H9 (cell line): ENCODE data around the gene STK32B. TPM values are rescaled to one million over a fixed set of nuclear protein-coding genes. Genes with fewer than 3 reads are reported as not detected.

Experiments used
- DNase-seq: peaks from one replicate; pipeline ENCODE4 v3.0.0-alpha.2; 2017
- H2AFZ ChIP-seq: one replicate; pipeline ENCODE4 v1.6.1; 2013; ENCODE audit warnings: mild to moderate bottlenecking, low read length, control low read depth, moderate library complexity
- H2AK5ac ChIP-seq: 2 replicates; pipeline ENCODE4 v1.6.1; 2013; ENCODE audit warnings: low read length, control low read depth, mixed read lengths; ENCODE audit not compliant: insufficient read length
- H2BK120ac ChIP-seq: one replicate; pipeline ENCODE4 v1.6.1; 2013; ENCODE audit warnings: low read depth, mild to moderate bottlenecking, low read length, control low read depth, inconsistent platforms; ENCODE audit not compliant: poor library complexity, severe bottlenecking
- H2BK12ac ChIP-seq: 2 replicates; pipeline ENCODE4 v1.6.1; 2013; ENCODE audit warnings: low read length, control low read depth, mixed read lengths, low read depth; ENCODE audit not compliant: insufficient read length
- H2BK15ac ChIP-seq: 2 replicates; pipeline ENCODE4 v1.6.1; 2013; ENCODE audit warnings: low read depth, low read length, control low read depth
- H2BK20ac ChIP-seq: one replicate; pipeline ENCODE4 v1.6.1; 2013; ENCODE audit warnings: low read depth, mild to moderate bottlenecking, low read length, control low read depth, inconsistent platforms; ENCODE audit not compliant: poor library complexity, severe bottlenecking
- H2BK5ac ChIP-seq: 2 replicates; pipeline ENCODE4 v1.6.1; 2013; ENCODE audit warnings: low read length, control low read depth, mixed read lengths; ENCODE audit not compliant: insufficient read length
- H3K14ac ChIP-seq: 2 replicates; pipeline ENCODE4 v1.6.1; 2013; ENCODE audit warnings: low read length, control low read depth; ENCODE audit not compliant: insufficient read depth
- H3K18ac ChIP-seq: 2 replicates; pipeline ENCODE4 v1.6.1; 2013; ENCODE audit warnings: low read depth, mild to moderate bottlenecking, mixed read lengths, low read length, control low read depth; ENCODE audit not compliant: insufficient read length
- H3K23ac ChIP-seq: 2 replicates; pipeline ENCODE4 v1.6.1; 2013; ENCODE audit warnings: low read length, control low read depth, mixed read lengths, low read depth; ENCODE audit not compliant: insufficient read length
- H3K23me2 ChIP-seq: 2 replicates; pipeline ENCODE4 v1.6.1; 2013; ENCODE audit warnings: low read depth, mild to moderate bottlenecking, mixed read lengths, low read length, control low read depth; ENCODE audit not compliant: insufficient read length, poor library complexity, severe bottlenecking
- H3K27ac ChIP-seq: 2 replicates; pipeline ENCODE4 v1.5.1; 2013; ENCODE audit warnings: low read length, control low read depth, mixed read lengths, low read depth; ENCODE audit not compliant: insufficient read length
- H3K27me3 ChIP-seq: 2 replicates; pipeline ENCODE4 v1.6.1; 2013; ENCODE audit warnings: low read length, control low read depth, inconsistent platforms; ENCODE audit not compliant: insufficient read depth
- H3K4ac ChIP-seq: 2 replicates; pipeline ENCODE4 v1.6.1; 2013; ENCODE audit warnings: low read depth, mild to moderate bottlenecking, control low read depth, inconsistent platforms, low read length, moderate library complexity
- H3K4me1 ChIP-seq: 2 replicates; pipeline ENCODE4 v1.6.1; 2013; ENCODE audit warnings: low read length, control low read depth, inconsistent platforms; ENCODE audit not compliant: insufficient read depth
- H3K4me2 ChIP-seq: 2 replicates; pipeline ENCODE4 v1.6.1; 2013; ENCODE audit warnings: low read length, control low read depth, mixed read lengths; ENCODE audit not compliant: insufficient read length, insufficient read depth
- H3K56ac ChIP-seq: 2 replicates; pipeline ENCODE4 v1.6.1; 2013; ENCODE audit warnings: low read depth, mild to moderate bottlenecking, mixed read lengths, low read length, control low read depth; ENCODE audit not compliant: insufficient read length
- H3K79me1 ChIP-seq: 2 replicates; pipeline ENCODE4 v1.6.1; 2013; ENCODE audit warnings: low read depth, mild to moderate bottlenecking, moderate library complexity, low read length, control low read depth, inconsistent platforms; ENCODE audit not compliant: insufficient read depth, poor library complexity, severe bottlenecking
- H3K79me2 ChIP-seq: 2 replicates; pipeline ENCODE4 v1.6.1; 2013; ENCODE audit warnings: low read length, control low read depth, inconsistent platforms; ENCODE audit not compliant: insufficient read depth
- H3K9ac ChIP-seq: 2 replicates; pipeline ENCODE4 v1.6.1; 2013; ENCODE audit warnings: low read length, control low read depth, mixed read lengths; ENCODE audit not compliant: insufficient read length; ENCODE audit errors: extremely low read depth
- H3K9me3 ChIP-seq: one replicate; pipeline ENCODE4 v1.6.1; 2013; ENCODE audit warnings: low read depth, low read length, inconsistent platforms; ENCODE audit not compliant: control insufficient read depth
- H3T11ph ChIP-seq: one replicate; pipeline ENCODE4 v1.6.1; 2013; ENCODE audit warnings: mild to moderate bottlenecking, low read length, control low read depth, inconsistent platforms
- H4K20me1 ChIP-seq: one replicate; pipeline ENCODE4 v1.6.1; 2013; ENCODE audit not compliant: control insufficient read depth, insufficient read length, insufficient read depth
- H4K5ac ChIP-seq: 2 replicates; pipeline ENCODE4 v1.6.1; 2013; ENCODE audit warnings: low read depth, mild to moderate bottlenecking, mixed read lengths, low read length, control low read depth; ENCODE audit not compliant: insufficient read length
- H4K8ac ChIP-seq: replicated peaks from 2 replicates; pipeline ENCODE4 v1.6.1; 2013; ENCODE audit warnings: low read length, control low read depth, mixed read lengths, low read depth; ENCODE audit not compliant: insufficient read length
- H4K91ac ChIP-seq: 2 replicates; pipeline ENCODE4 v1.6.1; 2013; ENCODE audit warnings: low read depth, mild to moderate bottlenecking, moderate library complexity, mixed read lengths, low read length, control low read depth; ENCODE audit not compliant: insufficient read length
- H3K27ac Mint-ChIP-seq, 3 experiments: 2 replicates in 2 of 3; 3 replicates in 1 of 3; pipeline ENCODE4 v1.8.0; 2020 to 2021; ENCODE audit warnings: mixed read lengths in 3 of 3, mild to moderate bottlenecking in 1 of 3, moderate library complexity in 1 of 3
- H3K27me3 Mint-ChIP-seq: 2 replicates; pipeline ENCODE4 v1.8.0; 2021; ENCODE audit warnings: low read depth, mild to moderate bottlenecking, moderate library complexity, mixed read lengths
- H3K36me3 Mint-ChIP-seq, 3 experiments: 2 replicates in 2 of 3; 3 replicates in 1 of 3; pipeline ENCODE4 v1.8.0; 2020 to 2021; ENCODE audit warnings: low read depth in 3 of 3, mixed read lengths in 3 of 3; ENCODE audit not compliant: insufficient read depth in 1 of 3
- H3K4me1 Mint-ChIP-seq, 2 experiments: 2 replicates each; pipeline ENCODE4 v1.8.0; 2020; ENCODE audit warnings: mixed read lengths in 2 of 2
- H3K4me3 Mint-ChIP-seq, 2 experiments: 2 replicates in 1 of 2; 3 replicates in 1 of 2; pipeline ENCODE4 v1.8.0; 2020 to 2021; ENCODE audit warnings: mild to moderate bottlenecking in 2 of 2, mixed read lengths in 2 of 2, moderate library complexity in 1 of 2
- H3K9me3 Mint-ChIP-seq, 2 experiments: 2 replicates in 1 of 2; 3 replicates in 1 of 2; pipeline ENCODE4 v1.8.0; 2020; ENCODE audit warnings: mild to moderate bottlenecking in 2 of 2, mixed read lengths in 2 of 2, moderate library complexity in 1 of 2
- WGBS: extraction: QIAGEN DNeasy Blood & Tissue Kit; methylation state at CpG from one replicate; pipeline ENCODE4 v1.1.7; 2013; ENCODE audit warnings: missing lambda C conversion rate, low lambda C conversion rate, mixed read lengths; ENCODE audit not compliant: insufficient read length; ENCODE audit errors: extremely low coverage; 5-methylcytosine and 5-hydroxymethylcytosine counted together
- total RNA-seq: library from RNA; stranded (reverse); gene quantifications from 2 replicates; pipeline ENCODE4 v1.2.1, GENCODE V29; 2021
- TF ChIP-seq, protein P1 (sequence below): fragments of 200-600 bp; sonication (generic); conservative IDR thresholded peaks from 3 replicates; pipeline ENCODE4 v1.8.0; 2021; ENCODE audit warnings: antibody characterized with exemption, mild to moderate bottlenecking

STK32B gene
- total RNA-seq, 1 experiment from 2014 or later: 1.0 TPM

GRCh38 chr4:5206016-5206790 is 154.9 kb downstream of the STK32B start:
- H2AK5ac ChIP-seq: no peak overlapping the region
- H2AFZ ChIP-seq: no peak overlapping the region
- no peaks in the 10 kb centered on the region for H3K9me3 ChIP-seq
- H2BK120ac ChIP-seq: no peak overlapping the region
- no peaks in the 10 kb centered on the region for H3K27me3 ChIP-seq
- Mint-ChIP-seq H3K36me3 (peaks cover 10 to 31% (median 18%) of the 10 kb centered on the region in 3 experiments), H3K9me3 (peaks cover 19 to 28% of the 10 kb centered on the region in 2 experiments), H3K4me1 (peaks cover 41 to 44% of the 10 kb centered on the region in 2 experiments), H3K4me3 (no peak overlapping the region), H3K27me3 (peaks cover 3% of the 10 kb centered on the region), H3K27ac (peak overlapping the region in 1 of 3 experiments; percentile 71; a peak in 1 of 7 replicates)
- no peak overlapping the region for H3K27ac ChIP-seq
- no peak overlapping the region for H3K14ac ChIP-seq
- H3K9ac ChIP-seq: no peak overlapping the region
- H2BK15ac ChIP-seq: no peak overlapping the region
- WGBS: no CpG with 5 or more reads among the region's 9 CpGs
- H3K56ac ChIP-seq: no peak overlapping the region
- H4K91ac ChIP-seq: no peak overlapping the region
- H3K18ac ChIP-seq: no peak overlapping the region
- H3T11ph ChIP-seq: no peak overlapping the region
- no peak overlapping the region for H2BK20ac ChIP-seq
- H3K4ac ChIP-seq: no peak overlapping the region
- no peaks in the 10 kb centered on the region for H3K79me2 ChIP-seq
- no peak overlapping the region for H3K4me2 ChIP-seq
- H2BK5ac ChIP-seq: no peak overlapping the region
- no peak overlapping the region for H4K5ac ChIP-seq
- DNase-seq: no peak
- H4K20me1 ChIP-seq: no peaks in the 10 kb centered on the region
- no peaks in the 10 kb centered on the region for H3K79me1 ChIP-seq
- TF ChIP-seq, protein P1, sequence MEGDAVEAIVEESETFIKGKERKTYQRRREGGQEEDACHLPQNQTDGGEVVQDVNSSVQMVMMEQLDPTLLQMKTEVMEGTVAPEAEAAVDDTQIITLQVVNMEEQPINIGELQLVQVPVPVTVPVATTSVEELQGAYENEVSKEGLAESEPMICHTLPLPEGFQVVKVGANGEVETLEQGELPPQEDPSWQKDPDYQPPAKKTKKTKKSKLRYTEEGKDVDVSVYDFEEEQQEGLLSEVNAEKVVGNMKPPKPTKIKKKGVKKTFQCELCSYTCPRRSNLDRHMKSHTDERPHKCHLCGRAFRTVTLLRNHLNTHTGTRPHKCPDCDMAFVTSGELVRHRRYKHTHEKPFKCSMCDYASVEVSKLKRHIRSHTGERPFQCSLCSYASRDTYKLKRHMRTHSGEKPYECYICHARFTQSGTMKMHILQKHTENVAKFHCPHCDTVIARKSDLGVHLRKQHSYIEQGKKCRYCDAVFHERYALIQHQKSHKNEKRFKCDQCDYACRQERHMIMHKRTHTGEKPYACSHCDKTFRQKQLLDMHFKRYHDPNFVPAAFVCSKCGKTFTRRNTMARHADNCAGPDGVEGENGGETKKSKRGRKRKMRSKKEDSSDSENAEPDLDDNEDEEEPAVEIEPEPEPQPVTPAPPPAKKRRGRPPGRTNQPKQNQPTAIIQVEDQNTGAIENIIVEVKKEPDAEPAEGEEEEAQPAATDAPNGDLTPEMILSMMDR: no peak
- no peak overlapping the region for H4K8ac ChIP-seq
- no peak overlapping the region for H2BK12ac ChIP-seq
- H3K4me1 ChIP-seq: peaks cover 2% of the 10 kb centered on the region; the same call in 1 of the 2 replicates
- no peaks in the 10 kb centered on the region for H3K23me2 ChIP-seq
- no peak overlapping the region for H3K23ac ChIP-seq
